Esophagus squamous epithelium (tissue), 5 donors: Measurements from ENCODE around the gene EPB41L4A. TPM values are rescaled to one million over a fixed set of nuclear protein-coding genes. Genes with fewer than 3 reads are reported as not detected.

Source experiments
- DNase-seq: peaks from one replicate; lab custom pipeline; 2025; lab: John Stamatoyannopoulos, UW
- H3K27ac ChIP-seq, 4 donors: fragments of 200-600 bp; sonication (generic); one replicate each; pipeline ENCODE4 v1.5.1; 2016 to 2019; ENCODE audit warnings: mild to moderate bottlenecking in 1 of 4
- H3K27me3 ChIP-seq, 4 donors: fragments of 200-600 bp; sonication (generic); 1 replicate in 3 of 4; 2 replicates in 1 of 4; pipeline versions ENCODE4 v1.5.1 to v1.6.0; 2017 to 2021; ENCODE audit warnings: antibody characterized with exemption in 1 of 4
- H3K36me3 ChIP-seq, 3 donors: fragments of 200-600 bp; sonication (generic); one replicate each; pipeline ENCODE4 v1.5.1; 2016 to 2019
- H3K4me1 ChIP-seq, 3 donors: fragments of 200-600 bp; sonication (generic); one replicate each; pipeline ENCODE4 v1.5.1; 2017 to 2019
- H3K4me3 ChIP-seq, 4 donors: fragments of 200-600 bp; sonication (generic); 1 replicate in 3 of 4; 2 replicates in 1 of 4; pipeline ENCODE4 v1.5.1; 2016 to 2019; ENCODE audit warnings: mild to moderate bottlenecking in 2 of 4, moderate library complexity in 1 of 4
- H3K9me3 ChIP-seq, 3 donors: fragments of 200-600 bp; sonication (generic); one replicate each; pipeline ENCODE4 v1.5.1; 2016 to 2019
- POLR2A ChIP-seq, 4 donors: fragments of 450-650 bp; IDR thresholded peaks; one replicate each; pipeline ENCODE4 v1.6.1; 2017; ENCODE audit warnings: antibody characterized with exemption in 4 of 4, mild to moderate bottlenecking in 4 of 4, moderate library complexity in 3 of 4
- WGBS, 2 donors: methylation state at CpG; one replicate each; pipeline ENCODE4 v1.1.5; 2018; 5-methylcytosine and 5-hydroxymethylcytosine counted together
- intact Hi-C: fragments of 100-400 bp; cut with DNase I; formaldehyde crosslinking; loops from one replicate; pipeline ENCODE4 v1.15.0; 2022
- total RNA-seq, 4 donors: library from RNA; depleted of rRNA; stranded (reverse); fragments of >200 nt; gene quantifications; one replicate each; pipeline ENCODE4 v1.1.0, GENCODE V29; 2016
- TF ChIP-seq, protein P1 (sequence below), 6 experiments: fragments of 450-650 bp in 4 of 6; fragments of 200-600 bp in 2 of 6; sonication (generic) in 2 of 6; IDR thresholded peaks; one replicate each; pipeline ENCODE4 v1.5.1; 2016 to 2019; ENCODE audit warnings: antibody characterized with exemption in 6 of 6, mild to moderate bottlenecking in 4 of 6, moderate library complexity in 4 of 6
- donor health status: DM: yes; HTN: yes; CAD: no.

Gene EPB41L4A
- total RNA-seq, 4 donors from 2014 or later: 18.9 to 25.9 (median 20.7) TPM

DNA sequence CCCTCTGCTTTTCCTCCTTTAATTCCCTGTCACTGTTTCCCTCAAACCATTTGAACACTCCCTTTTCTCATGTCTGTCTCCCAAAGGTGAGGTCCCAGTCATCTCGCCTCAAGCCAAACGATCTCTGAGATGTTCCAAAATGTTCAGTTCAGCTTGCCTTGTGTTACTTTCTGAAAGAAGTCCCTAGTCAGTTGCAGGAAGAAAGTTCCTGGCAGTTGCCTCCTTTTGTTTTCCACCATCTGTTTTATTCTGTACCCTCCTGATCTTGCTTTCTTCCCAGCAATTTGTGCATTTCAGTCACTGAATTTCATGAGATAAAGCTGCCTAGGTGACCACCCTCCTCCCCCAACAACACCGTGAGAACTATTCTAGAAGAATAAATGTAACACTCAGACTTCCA is 277.5 kb downstream of the EPB41L4A start:
- H3K4me3 ChIP-seq: no peak overlapping the region

DNA sequence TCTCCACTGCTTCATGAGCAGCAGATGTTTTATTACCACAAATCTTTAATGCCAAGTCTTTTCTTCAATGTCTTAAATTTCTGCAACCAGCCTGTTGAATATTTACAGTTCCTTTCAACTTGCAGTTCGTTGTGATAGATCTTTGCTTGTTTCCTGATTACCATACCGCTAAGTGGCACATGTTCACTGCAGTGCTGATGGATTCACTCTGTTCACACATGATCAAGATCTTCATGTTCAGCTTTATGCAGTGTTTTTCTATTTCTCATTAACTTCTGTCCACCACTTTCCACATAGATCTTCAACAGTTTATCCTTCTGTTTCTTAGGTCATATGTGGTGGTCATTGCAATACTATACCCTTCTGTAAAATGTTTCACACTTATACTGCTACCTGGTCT is 280.6 kb downstream of the EPB41L4A start:
- peaks cover 0 to 3% (median 0%) of the 10 kb centered on the region in 4 donors for H3K27me3 ChIP-seq
- peaks cover 0 to 17% (median 3%) of the 10 kb centered on the region in 3 donors for H3K4me1 ChIP-seq
- H3K9me3 ChIP-seq: no peaks in the 10 kb centered on the region
- DNase-seq: no peak
- no peak overlapping the region for H3K27ac ChIP-seq
- no peaks in the 10 kb centered on the region for H3K36me3 ChIP-seq
- WGBS, 2 donors: 69 to 70% methylated on average over 2 of the region's 2 CpGs
- intact Hi-C loops: no loop called here
- no peak for TF ChIP-seq POLR2A (IDR thresholded peaks at IDR 0.05)
- TF ChIP-seq, protein P1, sequence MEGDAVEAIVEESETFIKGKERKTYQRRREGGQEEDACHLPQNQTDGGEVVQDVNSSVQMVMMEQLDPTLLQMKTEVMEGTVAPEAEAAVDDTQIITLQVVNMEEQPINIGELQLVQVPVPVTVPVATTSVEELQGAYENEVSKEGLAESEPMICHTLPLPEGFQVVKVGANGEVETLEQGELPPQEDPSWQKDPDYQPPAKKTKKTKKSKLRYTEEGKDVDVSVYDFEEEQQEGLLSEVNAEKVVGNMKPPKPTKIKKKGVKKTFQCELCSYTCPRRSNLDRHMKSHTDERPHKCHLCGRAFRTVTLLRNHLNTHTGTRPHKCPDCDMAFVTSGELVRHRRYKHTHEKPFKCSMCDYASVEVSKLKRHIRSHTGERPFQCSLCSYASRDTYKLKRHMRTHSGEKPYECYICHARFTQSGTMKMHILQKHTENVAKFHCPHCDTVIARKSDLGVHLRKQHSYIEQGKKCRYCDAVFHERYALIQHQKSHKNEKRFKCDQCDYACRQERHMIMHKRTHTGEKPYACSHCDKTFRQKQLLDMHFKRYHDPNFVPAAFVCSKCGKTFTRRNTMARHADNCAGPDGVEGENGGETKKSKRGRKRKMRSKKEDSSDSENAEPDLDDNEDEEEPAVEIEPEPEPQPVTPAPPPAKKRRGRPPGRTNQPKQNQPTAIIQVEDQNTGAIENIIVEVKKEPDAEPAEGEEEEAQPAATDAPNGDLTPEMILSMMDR (IDR thresholded peaks at IDR 0.05): no peak
- no peak overlapping the region for H3K4me3 ChIP-seq

More for the DNA sequence above, 277.5 kb downstream of the EPB41L4A start:
- Histone ChIP-seq H3K9me3 (no peaks in the 10 kb centered on the region), H3K27me3 (no peaks in the 10 kb centered on the region), H3K36me3 (no peaks in the 10 kb centered on the region), H3K4me1 (peaks cover 0 to 24% (median 3%) of the 10 kb centered on the region in 3 donors), H3K27ac (no peak overlapping the region)
- TF ChIP-seq, protein P1 (IDR thresholded peaks at IDR 0.05): no peak
- TF ChIP-seq POLR2A (IDR thresholded peaks at IDR 0.05): no peak
- no peak for DNase-seq
- WGBS, 2 donors: 91 to 94% methylated on average over 3 of the region's 3 CpGs
- intact Hi-C loops: loop anchor here (10.0 kb wide), 1 partner anchor 987 kb away; no protein-coding TSS in a partner anchor

DNA sequence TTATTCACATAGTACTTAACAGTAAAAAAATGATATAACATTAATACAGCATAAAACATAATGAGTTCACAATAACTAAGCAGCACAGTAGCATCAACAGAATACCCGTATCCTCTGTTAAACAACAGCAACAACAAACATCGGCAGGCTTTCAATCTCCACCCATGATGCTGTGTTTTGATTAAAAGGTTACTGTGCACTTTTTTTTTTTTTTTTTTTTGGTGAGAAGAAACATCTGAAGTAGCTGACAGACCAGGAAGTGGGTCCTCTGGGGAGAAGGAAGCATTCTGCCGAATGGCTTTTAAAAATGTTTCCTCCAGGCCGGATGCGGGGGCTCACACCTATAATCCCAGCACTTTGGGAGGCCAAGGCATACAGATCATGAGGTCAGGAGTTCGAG is 282.3 kb downstream of the EPB41L4A start:
- intact Hi-C loops: no loop called here

GRCh38 chr5:112127861-112128260 is 291.2 kb downstream of the EPB41L4A start:
- H3K4me1 ChIP-seq: peaks cover 0 to 3% (median 0%) of the 10 kb centered on the region in 3 donors
- TF ChIP-seq POLR2A (IDR thresholded peaks at IDR 0.05): no peak
- TF ChIP-seq, protein P1 (IDR thresholded peaks at IDR 0.05): no peak
- H3K9me3 ChIP-seq: no peaks in the 10 kb centered on the region
- H3K27me3 ChIP-seq: peaks cover 0 to 7% (median 0%) of the 10 kb centered on the region in 4 donors
- no peak overlapping the region for H3K27ac ChIP-seq
- DNase-seq: no peak
- intact Hi-C loops: no loop called here
- H3K4me3 ChIP-seq: no peak overlapping the region
- H3K36me3 ChIP-seq: no peaks in the 10 kb centered on the region

More for the DNA sequence above, 282.3 kb downstream of the EPB41L4A start:
- WGBS, 2 donors: 56 to 65% methylated on average over 6 of the region's 6 CpGs
- Histone ChIP-seq H3K27me3 (peaks cover 0 to 3% (median 0%) of the 10 kb centered on the region in 4 donors), H3K9me3 (no peaks in the 10 kb centered on the region), H3K4me1 (no peaks in the 10 kb centered on the region), H3K4me3 (no peak overlapping the region), H3K27ac (no peak overlapping the region), H3K36me3 (no peaks in the 10 kb centered on the region)
- DNase-seq: no peak
- TF ChIP-seq POLR2A (IDR thresholded peaks at IDR 0.05): no peak
- TF ChIP-seq, protein P1 (IDR thresholded peaks at IDR 0.05): no peak

GRCh38 chr5:112126982-112127381 is 292.1 kb downstream of the EPB41L4A start:
- WGBS, 2 donors: 86 to 89% methylated on average over 4 of the region's 4 CpGs
- Histone ChIP-seq H3K36me3 (no peaks in the 10 kb centered on the region), H3K27ac (no peak overlapping the region), H3K4me3 (no peak overlapping the region), H3K4me1 (peaks cover 0 to 3% (median 0%) of the 10 kb centered on the region in 3 donors), H3K9me3 (no peaks in the 10 kb centered on the region), H3K27me3 (peaks cover 0 to 7% (median 0%) of the 10 kb centered on the region in 4 donors)
- DNase-seq: no peak
- intact Hi-C loops: no loop called here
- TF ChIP-seq POLR2A (IDR thresholded peaks at IDR 0.05): no peak
- TF ChIP-seq, protein P1 (IDR thresholded peaks at IDR 0.05): no peak
